Immature natural killer cell (primary cell): Measurements from ENCODE around the gene LZTS2. TPM values are rescaled to one million over a fixed set of nuclear protein-coding genes. Genes with fewer than 3 reads are reported as not detected.

ENCODE experiments used
- DNase-seq, 3 donors: peaks; one replicate each; pipeline ENCODE4 v3.0.0; 2022; ENCODE audit warnings: mixed read lengths in 1 of 3
- H3K27ac Mint-ChIP-seq, 6 donors: one replicate each; pipeline ENCODE4 v1.8.0; 2020; ENCODE audit warnings: mixed read lengths in 6 of 6, mild to moderate bottlenecking in 5 of 6, inconsistent platforms in 4 of 6, moderate library complexity in 3 of 6
- H3K27me3 Mint-ChIP-seq, 3 donors: one replicate each; pipeline ENCODE4 v1.8.0; 2020 to 2021; ENCODE audit warnings: low read depth in 3 of 3, mild to moderate bottlenecking in 3 of 3, mixed read lengths in 3 of 3, moderate library complexity in 3 of 3, inconsistent platforms in 1 of 3
- H3K36me3 Mint-ChIP-seq, 3 donors: one replicate each; pipeline ENCODE4 v1.8.0; 2020; ENCODE audit warnings: mixed read lengths in 3 of 3, inconsistent platforms in 2 of 3, mild to moderate bottlenecking in 2 of 3
- H3K4me1 Mint-ChIP-seq, 2 donors: one replicate each; pipeline ENCODE4 v1.8.0; 2020; ENCODE audit warnings: inconsistent platforms in 2 of 2, mild to moderate bottlenecking in 2 of 2, mixed read lengths in 2 of 2, moderate library complexity in 1 of 2
- H3K4me3 Mint-ChIP-seq, 5 donors: one replicate each; pipeline ENCODE4 v1.8.0; 2020; ENCODE audit warnings: mild to moderate bottlenecking in 5 of 5, mixed read lengths in 5 of 5, inconsistent platforms in 3 of 5, moderate library complexity in 3 of 5
- H3K9me3 Mint-ChIP-seq, 6 donors: one replicate each; pipeline ENCODE4 v1.8.0; 2020; ENCODE audit warnings: mild to moderate bottlenecking in 6 of 6, mixed read lengths in 6 of 6, inconsistent platforms in 4 of 6, moderate library complexity in 3 of 6
- polyA plus RNA-seq, 3 donors: library from polyadenylated mRNA; unstranded; fragments of 300-500 nt; fragmentation: Illumina TruSeq; gene quantifications; one replicate each; pipeline ENCODE4 v1.2.3, GENCODE V29; 2021

Gene LZTS2, protein sequence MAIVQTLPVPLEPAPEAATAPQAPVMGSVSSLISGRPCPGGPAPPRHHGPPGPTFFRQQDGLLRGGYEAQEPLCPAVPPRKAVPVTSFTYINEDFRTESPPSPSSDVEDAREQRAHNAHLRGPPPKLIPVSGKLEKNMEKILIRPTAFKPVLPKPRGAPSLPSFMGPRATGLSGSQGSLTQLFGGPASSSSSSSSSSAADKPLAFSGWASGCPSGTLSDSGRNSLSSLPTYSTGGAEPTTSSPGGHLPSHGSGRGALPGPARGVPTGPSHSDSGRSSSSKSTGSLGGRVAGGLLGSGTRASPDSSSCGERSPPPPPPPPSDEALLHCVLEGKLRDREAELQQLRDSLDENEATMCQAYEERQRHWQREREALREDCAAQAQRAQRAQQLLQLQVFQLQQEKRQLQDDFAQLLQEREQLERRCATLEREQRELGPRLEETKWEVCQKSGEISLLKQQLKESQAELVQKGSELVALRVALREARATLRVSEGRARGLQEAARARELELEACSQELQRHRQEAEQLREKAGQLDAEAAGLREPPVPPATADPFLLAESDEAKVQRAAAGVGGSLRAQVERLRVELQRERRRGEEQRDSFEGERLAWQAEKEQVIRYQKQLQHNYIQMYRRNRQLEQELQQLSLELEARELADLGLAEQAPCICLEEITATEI
- polyA plus RNA-seq = 10 to 100 TPM in 1 of 3 donors, 1 to 10 TPM in 2; 5.8 to 13.1 (median 7.1) TPM

DNA sequence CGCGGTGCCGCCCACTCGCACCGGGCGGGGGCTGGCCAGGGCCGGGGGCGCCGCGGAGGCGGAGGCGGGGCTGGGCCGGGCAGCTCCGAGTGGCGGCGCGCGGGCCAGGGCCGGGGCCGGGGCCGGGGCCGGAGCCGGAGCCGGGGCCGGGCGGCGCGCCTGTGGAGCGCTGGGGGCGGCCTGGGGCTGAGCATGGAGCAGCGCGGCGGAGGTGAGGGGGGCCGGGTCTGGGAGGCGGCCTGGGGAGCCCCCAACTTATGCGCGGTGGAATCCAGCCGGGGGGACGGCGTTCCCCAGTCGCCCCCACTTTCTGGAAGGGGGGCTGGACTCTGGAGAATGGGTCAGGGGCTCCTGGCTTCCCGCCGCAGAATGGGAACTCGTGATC, at the start of gene LZTS2:
Gene LZTS2, plus strand, starts transcription at position 67 of the 385 bp plus-strand sequence. CDS start 2,731 bp downstream, outside the sequence.
- H3K36me3 Mint-ChIP-seq = peaks cover 0 to 4% (median 0%) of the 10 kb centered on the region in 3 donors
- peak within 1 kb of the TSS; percentile 86 to 97 (median 94) for H3K27ac Mint-ChIP-seq
- H3K9me3 Mint-ChIP-seq = no peaks in the 10 kb centered on the region
- DNase-seq = no peak
- H3K4me3 Mint-ChIP-seq = peak within 1 kb of the TSS; percentile 88 to 92 (median 90)
- peaks cover 0 to 9% (median 5%) of the 10 kb centered on the region in 3 donors for H3K27me3 Mint-ChIP-seq
- H3K4me1 Mint-ChIP-seq = peaks cover 25 to 29% of the 10 kb centered on the region in 2 donors

DNA sequence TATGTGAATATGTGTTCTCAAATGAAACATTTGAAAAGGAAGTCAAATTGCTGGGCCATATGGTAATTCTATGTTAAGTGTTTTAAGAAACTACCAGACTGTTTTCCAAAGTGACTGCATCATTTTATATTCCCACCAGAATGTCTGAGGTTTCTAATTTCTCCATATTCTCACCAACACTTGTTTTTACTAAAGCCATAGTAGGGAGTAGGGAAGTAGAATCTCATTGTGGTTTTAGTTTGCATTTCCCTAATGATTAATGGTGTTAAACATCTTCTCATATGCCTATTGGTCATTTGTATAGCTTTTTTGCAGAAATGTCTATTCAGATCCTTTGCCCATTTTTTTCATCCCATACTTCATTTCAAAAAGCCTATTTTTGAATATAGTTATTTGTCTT, 39.4 kb upstream of the LZTS2 start:
- no peaks in the 10 kb centered on the region for H3K4me1 Mint-ChIP-seq
- no peaks in the 10 kb centered on the region for H3K9me3 Mint-ChIP-seq
- H3K4me3 Mint-ChIP-seq = no peak overlapping the region
- no peaks in the 10 kb centered on the region for H3K27me3 Mint-ChIP-seq
- no peak overlapping the region for H3K27ac Mint-ChIP-seq
- no peak for DNase-seq
- H3K36me3 Mint-ChIP-seq = peaks cover 20 to 52% (median 30%) of the 10 kb centered on the region in 3 donors

DNA sequence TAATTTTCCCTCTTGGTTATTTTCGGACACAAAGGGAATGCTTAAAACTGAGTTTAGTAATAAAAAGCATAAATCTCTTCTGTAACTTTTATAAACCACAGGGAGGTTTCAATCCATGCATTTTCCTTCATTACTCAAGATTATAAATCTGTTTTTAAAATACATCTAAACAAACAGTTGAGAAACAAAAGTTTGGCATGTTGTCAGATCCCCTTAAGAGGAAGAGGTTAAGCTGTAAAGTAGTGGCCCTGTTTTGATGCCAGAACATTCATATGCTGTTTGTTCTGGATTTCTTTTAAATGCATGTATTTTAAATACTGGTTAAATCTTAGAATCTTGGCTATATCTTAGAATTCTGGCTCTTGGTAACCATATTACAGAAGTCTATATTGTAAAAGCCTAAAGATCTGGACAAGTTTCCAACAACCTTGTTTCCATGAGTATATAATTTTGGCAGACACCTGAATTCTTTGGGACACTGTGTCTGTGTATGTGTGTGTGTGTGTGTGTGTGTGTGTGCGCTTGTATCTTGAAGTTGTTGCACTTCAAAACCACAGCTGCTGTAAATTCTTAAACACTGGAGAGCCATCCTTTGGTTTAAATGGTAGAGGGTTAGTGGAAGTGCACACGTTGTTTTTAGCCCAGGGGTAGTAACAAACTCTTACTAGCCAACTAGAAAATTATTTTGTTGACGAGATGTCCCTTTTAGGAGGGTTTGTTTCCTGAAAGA, 37.1 kb upstream of the LZTS2 start:
- peak overlapping the region in 1 of 6 donors; percentile 19 for H3K27ac Mint-ChIP-seq
- H3K27me3 Mint-ChIP-seq = no peaks in the 10 kb centered on the region
- DNase-seq = no peak
- H3K9me3 Mint-ChIP-seq = no peaks in the 10 kb centered on the region
- H3K4me1 Mint-ChIP-seq = no peaks in the 10 kb centered on the region
- H3K4me3 Mint-ChIP-seq = no peak overlapping the region
- peaks cover 12 to 48% (median 29%) of the 10 kb centered on the region in 3 donors for H3K36me3 Mint-ChIP-seq

DNA sequence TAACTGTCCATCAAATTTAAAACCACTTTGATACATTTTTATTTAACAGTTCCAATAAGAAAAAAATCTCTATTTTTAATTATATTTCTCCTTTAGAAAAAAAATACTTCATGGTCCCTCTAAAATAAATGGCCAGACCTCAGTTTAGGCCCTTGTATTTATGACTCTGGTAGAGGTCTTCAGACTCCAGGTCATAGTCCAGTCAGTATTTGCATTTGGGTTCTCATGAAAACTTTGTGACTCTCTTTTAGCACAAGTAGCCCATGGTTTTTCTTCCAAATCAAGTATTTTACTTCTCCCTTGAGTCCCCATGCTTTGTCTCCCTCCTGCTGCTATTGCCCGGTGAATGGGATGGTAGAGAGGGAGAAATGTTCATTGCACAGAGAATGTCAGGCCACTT, 35.8 kb upstream of the LZTS2 start:
- DNase-seq = no peak
- H3K4me3 Mint-ChIP-seq = no peak overlapping the region
- H3K4me1 Mint-ChIP-seq = peaks cover 5 to 7% of the 10 kb centered on the region in 2 donors
- no peak overlapping the region for H3K27ac Mint-ChIP-seq
- H3K9me3 Mint-ChIP-seq = no peaks in the 10 kb centered on the region
- H3K36me3 Mint-ChIP-seq = peaks cover 9 to 43% (median 25%) of the 10 kb centered on the region in 3 donors
- peaks cover 0 to 2% (median under 1%) of the 10 kb centered on the region in 3 donors for H3K27me3 Mint-ChIP-seq

DNA sequence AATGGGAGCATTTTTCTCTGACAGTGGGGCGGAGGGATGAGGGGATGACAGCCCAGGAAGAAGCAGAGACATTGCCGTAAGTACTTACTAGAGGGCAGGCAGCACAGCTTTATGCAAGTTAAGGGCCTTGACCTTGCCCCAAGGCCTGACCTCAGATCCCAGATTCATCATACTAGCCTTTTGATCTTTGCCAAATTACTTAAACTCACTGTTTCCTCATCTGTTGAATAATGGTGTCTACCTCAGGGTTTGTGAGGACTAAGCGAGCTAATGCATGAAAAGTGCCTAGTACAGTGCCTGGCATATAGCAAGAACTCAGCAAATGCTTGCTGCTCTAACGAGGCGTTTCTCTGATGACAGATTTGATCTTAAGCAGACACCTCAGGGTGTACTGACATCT, 33.8 kb upstream of the LZTS2 start:
- Mint-ChIP-seq H3K27ac (peak overlapping the region in 1 of 6 donors; percentile 67), H3K27me3 (peaks cover 2 to 10% (median 3%) of the 10 kb centered on the region in 3 donors), H3K36me3 (peaks cover 7 to 27% (median 12%) of the 10 kb centered on the region in 3 donors), H3K4me1 (peaks cover 13 to 18% of the 10 kb centered on the region in 2 donors), H3K4me3 (no peak overlapping the region), H3K9me3 (no peaks in the 10 kb centered on the region)
- DNase-seq = no peak

DNA sequence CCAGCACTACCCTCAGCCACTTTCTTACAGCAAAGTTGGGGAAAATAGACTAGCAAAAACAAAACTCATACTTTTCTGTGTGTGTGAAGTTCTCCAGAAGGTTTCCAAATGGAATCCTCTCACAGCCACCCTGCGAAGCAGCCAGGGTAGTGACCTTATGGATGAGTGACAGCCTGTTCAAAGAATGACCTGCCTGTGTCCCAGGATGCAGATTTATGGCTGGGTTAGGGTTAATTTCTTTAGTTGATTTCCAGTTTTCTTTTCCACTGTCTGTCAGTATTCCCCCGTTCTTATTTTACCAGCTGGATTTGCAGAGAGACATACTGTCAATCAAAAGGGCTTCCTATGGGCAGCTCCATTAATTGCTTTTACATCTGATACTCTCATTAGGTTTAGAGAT, 32.7 kb upstream of the LZTS2 start:
- DNase-seq = no peak
- H3K27me3 Mint-ChIP-seq = peaks cover 2 to 10% (median 3%) of the 10 kb centered on the region in 3 donors
- no peak overlapping the region for H3K27ac Mint-ChIP-seq
- H3K36me3 Mint-ChIP-seq = peaks cover 1 to 21% (median 7%) of the 10 kb centered on the region in 3 donors
- no peaks in the 10 kb centered on the region for H3K9me3 Mint-ChIP-seq
- H3K4me3 Mint-ChIP-seq = no peak overlapping the region
- peaks cover 15 to 21% of the 10 kb centered on the region in 2 donors for H3K4me1 Mint-ChIP-seq

DNA sequence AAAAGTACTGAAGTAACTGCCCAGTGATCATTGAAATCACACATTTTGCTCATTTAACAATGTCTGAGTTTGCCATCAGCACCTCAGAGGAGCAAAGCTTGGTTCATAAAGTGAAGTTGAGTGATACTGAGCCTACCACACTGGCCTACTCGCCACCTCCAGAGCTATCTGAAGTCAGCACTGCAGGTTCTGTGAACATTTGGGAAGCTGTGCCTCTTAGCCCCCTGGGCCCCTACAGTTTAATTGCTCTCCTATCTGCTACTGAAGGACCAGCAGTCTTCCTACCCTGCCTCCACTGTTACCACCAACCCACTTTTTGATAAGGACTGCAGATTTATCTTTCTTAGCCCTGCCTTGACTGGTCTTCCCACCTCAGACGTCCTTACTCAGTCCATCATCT, 32.3 kb upstream of the LZTS2 start:
- Mint-ChIP-seq H3K27me3 (peaks cover 2 to 10% (median 3%) of the 10 kb centered on the region in 3 donors), H3K4me1 (peaks cover 15 to 21% of the 10 kb centered on the region in 2 donors), H3K4me3 (no peak overlapping the region), H3K9me3 (no peaks in the 10 kb centered on the region), H3K36me3 (peaks cover 0 to 18% (median 6%) of the 10 kb centered on the region in 3 donors), H3K27ac (no peak overlapping the region)
- no peak for DNase-seq

DNA sequence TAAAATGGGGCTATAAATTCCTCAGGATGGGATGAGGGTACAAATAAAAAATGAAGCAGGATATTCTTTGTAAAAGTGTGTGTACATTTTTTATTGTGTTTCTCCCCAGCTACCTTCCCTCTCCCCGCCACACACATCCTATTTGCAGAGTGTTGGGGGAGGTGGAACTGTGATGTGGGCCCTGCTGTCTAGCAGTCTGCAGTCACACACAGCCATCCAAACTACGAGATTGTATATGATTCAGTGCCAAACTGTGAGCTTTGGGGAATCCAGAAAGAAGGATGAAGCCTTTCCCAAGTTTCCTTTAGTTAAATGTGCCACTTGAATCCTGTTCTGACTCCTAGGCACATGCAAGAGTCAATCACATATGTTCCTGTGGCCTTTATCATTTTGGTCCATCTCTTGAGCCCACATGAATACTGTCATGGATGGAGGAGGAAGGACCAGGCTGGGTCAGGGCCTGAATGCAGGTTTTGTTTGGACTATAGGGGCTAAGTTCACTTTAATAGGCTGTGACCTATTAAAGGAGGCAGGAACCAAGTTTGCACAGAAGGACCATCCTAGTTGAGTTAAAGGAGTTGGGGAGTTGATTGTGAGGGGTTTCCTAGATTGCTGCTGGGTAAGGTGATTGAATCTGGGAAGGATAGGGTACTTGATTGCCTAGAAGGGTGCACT, 31.4 kb upstream of the LZTS2 start:
- no peaks in the 10 kb centered on the region for H3K9me3 Mint-ChIP-seq
- DNase-seq = no peak

DNA sequence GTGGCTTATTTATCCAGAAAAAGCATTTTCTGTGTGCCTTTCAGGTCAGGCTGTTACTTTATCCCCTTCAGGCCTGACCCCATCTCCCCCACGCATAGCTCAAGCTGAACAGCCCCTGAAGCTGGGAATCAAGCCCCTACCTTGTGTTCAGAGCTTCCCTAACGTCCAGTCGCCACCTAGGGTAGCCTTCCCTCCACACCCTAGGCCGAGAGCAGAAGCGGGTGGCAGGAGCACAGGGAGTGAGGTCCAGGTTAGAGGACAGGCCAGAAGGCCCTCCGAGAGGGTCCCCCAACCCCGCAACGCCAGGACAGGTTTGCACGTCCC, 30.8 kb upstream of the LZTS2 start:
- H3K27ac Mint-ChIP-seq = no peak overlapping the region

More for the DNA sequence above, 31.4 kb upstream of the LZTS2 start:
- H3K27me3 Mint-ChIP-seq = peaks cover 2 to 12% (median 3%) of the 10 kb centered on the region in 3 donors
- H3K4me1 Mint-ChIP-seq = peaks cover 15 to 21% of the 10 kb centered on the region in 2 donors
- H3K36me3 Mint-ChIP-seq = peaks cover 0 to 9% (median 6%) of the 10 kb centered on the region in 3 donors
- H3K4me3 Mint-ChIP-seq = peak overlapping the region; percentile 22 to 79 (median 66)
- peak overlapping the region in 2 of 6 donors; percentile 18 to 57 for H3K27ac Mint-ChIP-seq

DNA sequence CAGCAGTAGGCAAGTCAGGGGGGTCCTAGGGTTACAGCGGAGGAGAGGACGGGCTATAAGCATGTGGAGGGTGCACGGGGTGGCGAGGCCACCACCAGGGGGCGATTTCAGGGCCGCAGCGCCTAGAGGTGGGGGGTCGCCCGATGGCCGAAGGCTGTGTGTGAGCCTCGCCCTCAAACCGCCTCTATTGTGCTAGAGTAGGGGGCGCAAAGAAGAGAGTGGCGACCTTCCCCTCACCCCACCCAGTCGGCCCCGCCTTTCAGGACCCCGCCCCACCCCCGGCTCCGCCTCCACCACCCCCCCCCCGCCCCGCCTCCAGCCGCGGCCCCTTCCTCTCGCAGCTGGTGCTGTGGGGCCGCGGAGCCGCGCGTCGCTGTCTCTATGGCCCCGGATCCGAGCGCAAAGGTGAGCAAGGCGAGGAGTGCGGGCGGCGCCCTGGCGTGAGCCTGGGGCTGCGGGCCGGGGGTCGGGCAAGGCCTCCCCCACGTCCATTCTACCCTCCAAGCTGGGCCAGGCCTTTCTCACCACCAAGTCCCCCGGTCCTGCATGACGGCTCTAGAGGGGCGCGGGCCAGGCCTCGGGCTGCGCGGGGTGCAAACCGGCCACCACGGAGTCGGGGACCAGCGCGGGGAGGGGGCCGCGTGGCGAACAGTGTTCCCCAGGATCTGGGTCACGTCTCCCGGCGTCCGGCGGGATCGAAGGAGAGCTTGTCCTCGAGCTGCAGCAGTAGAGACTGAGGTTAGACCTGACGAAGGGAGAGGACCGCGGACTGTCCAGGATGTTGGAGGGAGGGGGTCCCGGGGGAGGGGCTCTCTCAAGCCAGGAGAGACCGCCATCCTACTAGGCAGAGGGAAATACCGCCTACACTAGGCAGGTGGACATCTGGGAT, 30.2 kb upstream of the LZTS2 start, which contains the start of gene SEMA4G:
Gene SEMA4G, plus strand, starts transcription at position 318 of the 889 bp plus-strand sequence. CDS start 3,409 bp downstream, outside the sequence.
- Mint-ChIP-seq H3K27me3 (peaks cover 2 to 12% (median 3%) of the 10 kb centered on the region in 3 donors), H3K9me3 (no peaks in the 10 kb centered on the region), H3K27ac (peak within 1 kb of the TSS in 3 of 6 donors; percentile 18 to 57 (median 18)), H3K4me1 (peaks cover 15 to 21% of the 10 kb centered on the region in 2 donors), H3K4me3 (peak within 1 kb of the TSS; percentile 60 to 79 (median 68)), H3K36me3 (peaks cover 0 to 9% (median 6%) of the 10 kb centered on the region in 3 donors)
- peak; percentile 43 to 46 (median 45) for DNase-seq

More for the DNA sequence above, 30.8 kb upstream of the LZTS2 start:
- Mint-ChIP-seq H3K4me3 (peak overlapping the region; percentile 60 to 79 (median 68)), H3K4me1 (peaks cover 15 to 21% of the 10 kb centered on the region in 2 donors), H3K9me3 (no peaks in the 10 kb centered on the region), H3K27me3 (peaks cover 2 to 12% (median 3%) of the 10 kb centered on the region in 3 donors), H3K36me3 (peaks cover 0 to 9% (median 6%) of the 10 kb centered on the region in 3 donors)
- DNase-seq = no peak

DNA sequence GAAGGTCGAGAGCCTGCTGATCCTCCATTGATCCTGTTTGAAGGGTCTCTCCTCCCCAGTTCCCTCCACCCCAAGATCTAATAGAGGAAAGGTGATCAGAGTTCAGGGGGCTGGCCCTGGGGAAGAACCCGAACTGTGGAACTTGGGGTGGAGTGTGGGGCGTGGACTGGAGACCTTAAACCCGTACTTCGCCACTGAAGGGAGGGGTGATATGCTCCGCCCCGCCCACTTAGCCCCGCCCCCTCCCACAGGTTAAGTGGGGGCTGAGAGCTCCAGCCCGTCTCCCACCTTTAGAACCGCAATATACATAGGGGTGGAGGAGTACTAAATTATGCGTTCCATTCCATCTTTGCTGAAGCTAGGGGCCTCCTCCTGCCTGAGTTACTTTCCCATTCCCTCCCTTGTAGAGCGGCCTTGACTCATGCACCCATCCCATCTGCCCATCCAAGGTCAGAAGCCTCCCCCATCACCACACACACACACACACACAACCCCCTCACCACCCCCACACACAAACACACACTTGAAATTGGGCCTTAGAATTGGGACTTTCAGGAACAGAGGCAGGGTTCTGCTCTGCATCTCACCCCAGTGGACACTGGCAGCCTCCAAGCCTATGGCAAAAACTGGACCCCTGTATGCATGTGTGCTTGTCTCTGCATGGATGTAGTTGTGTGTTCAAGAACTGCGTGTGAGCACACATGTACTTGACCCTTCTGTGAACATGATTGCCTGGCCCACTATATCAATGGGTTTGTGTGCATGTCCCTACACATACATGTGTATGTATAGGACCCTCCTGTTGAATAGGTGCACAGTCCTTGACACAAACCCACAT, 29.3 kb upstream of the LZTS2 start:
- Mint-ChIP-seq H3K4me3 (peak overlapping the region; percentile 35 to 67 (median 51)), H3K9me3 (no peaks in the 10 kb centered on the region), H3K27ac (peak overlapping the region in 2 of 6 donors; percentile 18 to 63), H3K4me1 (peaks cover 15 to 21% of the 10 kb centered on the region in 2 donors), H3K36me3 (peaks cover 0 to 7% (median 6%) of the 10 kb centered on the region in 3 donors), H3K27me3 (peaks cover 2 to 12% (median 3%) of the 10 kb centered on the region in 3 donors)
- DNase-seq = no peak
